Measurements from ENCODE around the gene PRPSAP2.

PRPSAP2 gene

DNA sequence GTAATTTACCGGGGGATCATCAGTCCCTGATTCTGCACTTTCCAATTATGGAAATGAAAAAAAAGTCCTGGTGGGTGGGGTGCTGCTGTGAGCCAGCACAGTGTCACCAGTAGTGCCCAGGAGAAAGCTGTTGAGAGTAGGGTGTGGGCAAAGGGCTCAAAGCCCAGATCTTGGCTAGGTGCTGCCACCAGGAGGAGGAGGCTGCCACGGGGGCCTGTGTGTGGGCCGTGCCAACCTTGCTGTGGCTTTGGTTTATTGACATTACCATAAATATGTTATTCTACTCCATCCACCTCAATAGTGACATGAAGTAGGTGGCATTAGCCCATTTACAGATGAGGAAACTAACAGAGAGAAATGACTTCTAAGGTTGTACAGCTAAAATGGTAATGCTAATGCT lies 6.7 kb upstream of the PRPSAP2 start:
- no peak overlapping the region for H3K4me3 ChIP-seq (ENCODE audit: low read depth, low read length)
- H3K4me1 ChIP-seq, result no peaks in the 10 kb centered on the region
- no peaks in the 10 kb centered on the region for H3K36me3 ChIP-seq
- H3K9me3 ChIP-seq, result no peaks in the 10 kb centered on the region
- DNase-seq, result no peak
- TF ChIP-seq, protein P1, sequence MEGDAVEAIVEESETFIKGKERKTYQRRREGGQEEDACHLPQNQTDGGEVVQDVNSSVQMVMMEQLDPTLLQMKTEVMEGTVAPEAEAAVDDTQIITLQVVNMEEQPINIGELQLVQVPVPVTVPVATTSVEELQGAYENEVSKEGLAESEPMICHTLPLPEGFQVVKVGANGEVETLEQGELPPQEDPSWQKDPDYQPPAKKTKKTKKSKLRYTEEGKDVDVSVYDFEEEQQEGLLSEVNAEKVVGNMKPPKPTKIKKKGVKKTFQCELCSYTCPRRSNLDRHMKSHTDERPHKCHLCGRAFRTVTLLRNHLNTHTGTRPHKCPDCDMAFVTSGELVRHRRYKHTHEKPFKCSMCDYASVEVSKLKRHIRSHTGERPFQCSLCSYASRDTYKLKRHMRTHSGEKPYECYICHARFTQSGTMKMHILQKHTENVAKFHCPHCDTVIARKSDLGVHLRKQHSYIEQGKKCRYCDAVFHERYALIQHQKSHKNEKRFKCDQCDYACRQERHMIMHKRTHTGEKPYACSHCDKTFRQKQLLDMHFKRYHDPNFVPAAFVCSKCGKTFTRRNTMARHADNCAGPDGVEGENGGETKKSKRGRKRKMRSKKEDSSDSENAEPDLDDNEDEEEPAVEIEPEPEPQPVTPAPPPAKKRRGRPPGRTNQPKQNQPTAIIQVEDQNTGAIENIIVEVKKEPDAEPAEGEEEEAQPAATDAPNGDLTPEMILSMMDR (IDR thresholded peaks at IDR 0.05; ENCODE audit: low read depth, low read length), result no peak
- no peaks in the 10 kb centered on the region for H3K27me3 ChIP-seq

DNA sequence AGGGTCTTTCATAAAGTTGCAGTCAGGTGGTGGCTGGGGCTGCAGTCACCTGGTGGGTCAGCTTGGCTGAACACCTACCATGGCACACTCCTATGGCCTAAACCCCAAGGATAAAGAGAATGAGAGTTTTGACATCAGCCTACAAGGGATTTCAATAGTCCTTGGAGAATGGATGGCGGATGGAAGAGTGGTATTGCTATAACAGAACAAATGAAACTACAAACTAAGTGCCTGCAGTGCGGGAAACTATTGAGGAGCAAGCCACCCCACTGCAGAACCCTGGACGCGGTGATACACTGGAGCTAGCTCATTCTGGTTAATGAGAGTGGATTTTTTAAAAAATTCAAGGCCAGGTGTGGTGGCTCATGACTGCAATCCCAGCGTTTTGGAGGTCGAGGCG lies 3.0 kb upstream of the PRPSAP2 start:
- TF ChIP-seq, protein P1 (IDR thresholded peaks at IDR 0.05; ENCODE audit: low read depth, low read length), result no peak
- no peaks in the 10 kb centered on the region for H3K4me1 ChIP-seq
- H3K9me3 ChIP-seq, result no peaks in the 10 kb centered on the region
- DNase-seq, result no peak
- H3K4me3 ChIP-seq (ENCODE audit: low read depth, low read length), result no peak overlapping the region
- H3K27me3 ChIP-seq, result no peaks in the 10 kb centered on the region
- no peaks in the 10 kb centered on the region for H3K36me3 ChIP-seq

DNA sequence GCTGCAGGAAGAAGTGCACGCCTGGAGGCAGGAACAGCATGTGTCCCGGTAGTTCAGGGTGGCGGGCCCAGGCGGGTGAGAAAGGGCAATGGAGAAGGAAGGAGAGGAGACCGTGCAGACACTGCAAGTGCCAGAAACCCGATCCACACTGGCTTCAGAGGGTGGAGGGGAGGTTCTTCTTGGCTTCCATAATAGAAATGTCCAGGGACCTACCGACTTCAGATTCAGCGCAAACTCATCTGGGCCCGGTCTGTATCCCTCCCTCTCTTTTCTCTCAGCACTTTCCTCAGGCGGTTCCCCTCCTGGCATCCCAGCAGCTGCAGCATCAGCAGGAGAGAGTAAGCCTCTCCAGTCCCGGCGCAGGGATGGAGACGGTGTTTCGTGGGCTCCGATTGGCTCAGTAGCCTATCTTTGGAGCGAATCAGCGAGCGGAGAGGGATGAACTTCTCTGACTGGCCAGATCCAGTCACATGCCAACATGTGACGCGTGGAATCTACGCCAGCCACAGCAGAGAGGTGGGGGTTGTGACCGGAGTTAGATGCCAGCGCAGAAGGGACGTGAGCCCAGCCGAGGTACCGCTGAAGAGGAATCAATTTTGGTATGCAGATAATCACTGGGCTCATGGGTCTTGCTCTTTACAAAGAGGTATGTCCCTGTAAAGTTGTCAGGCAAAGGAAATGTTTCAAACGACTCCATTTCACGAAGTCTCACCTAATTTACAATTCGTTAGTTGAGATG lies 1.9 kb upstream of the PRPSAP2 start:
- no peaks in the 10 kb centered on the region for H3K36me3 ChIP-seq
- H3K9me3 ChIP-seq, result no peaks in the 10 kb centered on the region
- no peaks in the 10 kb centered on the region for H3K4me1 ChIP-seq
- no peaks in the 10 kb centered on the region for H3K27me3 ChIP-seq
- TF ChIP-seq, protein P1 (IDR thresholded peaks at IDR 0.05; ENCODE audit: low read depth, low read length), result no peak
- peak; percentile 89 for DNase-seq
- peak overlapping the region; percentile 75 for H3K4me3 ChIP-seq (ENCODE audit: low read depth, low read length)

DNA sequence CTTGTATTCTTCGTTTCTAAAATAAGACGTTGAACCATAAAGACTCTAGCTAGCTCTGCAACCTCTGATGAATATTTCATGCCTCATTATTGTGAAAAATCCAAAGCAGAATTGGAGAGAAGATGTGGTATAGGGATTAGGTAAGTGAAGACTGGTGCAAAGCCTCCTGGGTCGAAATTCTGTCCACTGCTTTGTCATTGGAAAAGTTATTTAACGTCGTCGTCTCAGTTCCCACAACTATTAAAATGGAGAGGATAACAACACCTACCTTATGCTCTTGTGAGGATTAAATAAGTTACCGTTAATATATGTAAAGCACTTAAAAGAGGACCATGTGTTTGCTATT lies 1.4 kb upstream of the PRPSAP2 start:
- Histone ChIP-seq H3K27me3 (no peaks in the 10 kb centered on the region), H3K36me3 (no peaks in the 10 kb centered on the region), H3K9me3 (no peaks in the 10 kb centered on the region), H3K4me1 (no peaks in the 10 kb centered on the region), H3K4me3 (ENCODE audit: low read depth, low read length) (peak overlapping the region; percentile 75)
- TF ChIP-seq, protein P1 (IDR thresholded peaks at IDR 0.05; ENCODE audit: low read depth, low read length), result no peak
- no peak for DNase-seq

DNA sequence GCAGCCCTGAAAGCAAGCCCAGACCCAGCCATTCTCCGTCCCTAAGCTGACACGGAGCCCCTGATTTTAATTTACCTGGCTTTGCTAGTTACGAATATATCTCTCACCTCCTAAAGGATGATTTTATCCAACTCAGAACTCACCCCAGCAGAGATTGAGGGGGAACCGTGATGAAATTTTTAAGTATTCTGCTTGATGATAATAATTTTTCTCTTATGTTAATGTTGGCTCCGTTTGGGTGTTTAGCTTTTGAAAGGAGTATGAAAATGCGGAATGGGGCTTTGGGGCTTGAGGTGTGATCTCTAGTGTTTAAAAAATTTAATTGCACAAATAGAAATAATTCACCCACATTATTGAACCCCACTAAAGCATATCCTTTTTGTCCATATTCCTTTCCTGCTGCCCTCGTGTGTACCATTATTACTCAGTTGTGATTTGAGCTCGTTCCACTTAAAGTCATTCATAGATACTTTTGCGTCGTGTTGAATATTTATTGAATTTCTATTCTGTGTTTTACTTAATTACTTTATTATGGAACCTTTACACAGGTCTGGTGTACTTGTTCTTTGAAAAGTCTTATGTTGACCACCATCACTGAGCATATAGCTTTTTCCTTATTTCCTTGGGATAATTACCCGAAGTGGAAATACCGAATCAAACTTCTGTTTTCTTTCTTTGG lies 775 bp downstream of the PRPSAP2 start:
- no peaks in the 10 kb centered on the region for H3K4me1 ChIP-seq
- H3K4me3 ChIP-seq (ENCODE audit: low read depth, low read length), result peak overlapping the region; percentile 76
- H3K27me3 ChIP-seq, result no peaks in the 10 kb centered on the region
- TF ChIP-seq, protein P1 (IDR thresholded peaks at IDR 0.05; ENCODE audit: low read depth, low read length), result no peak
- no peaks in the 10 kb centered on the region for H3K36me3 ChIP-seq
- H3K9me3 ChIP-seq, result no peaks in the 10 kb centered on the region
- no peak for DNase-seq

DNA sequence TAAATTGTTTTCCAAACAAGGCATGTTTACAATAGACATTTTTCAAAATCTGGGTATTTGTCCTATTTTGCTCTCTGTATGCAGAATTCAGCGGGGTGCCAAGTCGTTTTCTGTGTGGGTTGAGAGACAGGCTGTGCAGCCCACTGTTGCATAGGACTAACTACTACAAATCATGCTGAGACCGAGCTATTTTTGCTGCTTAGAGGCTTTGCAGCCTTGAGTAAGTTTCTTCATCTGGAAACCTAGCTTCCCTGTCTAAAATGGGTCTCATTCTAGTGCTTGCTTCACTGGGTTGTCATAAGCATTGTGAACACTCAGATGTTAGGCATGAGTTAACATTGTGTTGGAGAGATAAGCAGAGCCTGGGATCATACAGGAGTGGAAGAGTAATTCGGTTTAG lies 1.3 kb downstream of the PRPSAP2 start:
- Histone ChIP-seq H3K27me3 (no peaks in the 10 kb centered on the region), H3K9me3 (no peaks in the 10 kb centered on the region), H3K36me3 (no peaks in the 10 kb centered on the region), H3K4me3 (ENCODE audit: low read depth, low read length) (peak overlapping the region; percentile 76), H3K4me1 (no peaks in the 10 kb centered on the region)
- TF ChIP-seq, protein P1 (IDR thresholded peaks at IDR 0.05; ENCODE audit: low read depth, low read length), result no peak
- DNase-seq, result no peak
